Stimulated activated CD4-positive, alpha-beta T cell treated with anti-CD3 and anti-CD28 coated beads, Interleukin-1b, Interleukin-23, amount 100 ng/mL, for 24 hours (primary cell): Measurements from ENCODE around the gene BPTF.
A peak's percentile ranks its signal among the peaks of the same experiment; 100 is the strongest.
"Not testable (repeated sequence)": the region's sequence is repeated elsewhere in the genome, so short reads cannot be mapped to it uniquely, and the experiment has no call there.

Experiments
- DNase-seq, 4 experiments: peaks; one replicate each; pipeline ENCODE4 v3.0.0-alpha.2; 2020; ENCODE audit warnings: low read depth in 4 of 4, low spot score in 1 of 4

Gene BPTF

GRCh38 chr17:68006797-68007196 is 181.5 kb downstream of the BPTF start:
- DNase-seq: no peak

GRCh38 chr17:68011199-68011665 is 185.9 kb downstream of the BPTF start:
- DNase-seq: peak in 3 of 4 experiments; percentile 43 to 52 (median 44)

GRCh38 chr17:68013385-68013784 is 188.1 kb downstream of the BPTF start:
- no peak for DNase-seq

- no peak for DNase-seq
Observed at GRCh38 chr17:68015081-68015723, 189.9 kb downstream of the BPTF start.

GRCh38 chr17:68016838-68017237 is 191.5 kb downstream of the BPTF start:
- DNase-seq: no peak

GRCh38 chr17:68018493-68018892 is 193.2 kb downstream of the BPTF start:
- not testable (repeated sequence) for DNase-seq

- no peak for DNase-seq
Observed at GRCh38 chr17:68019336-68019674, 194.0 kb downstream of the BPTF start.

- peak; percentile 96 to 99 (median 98) for DNase-seq
Observed at GRCh38 chr17:68019675-68020408, 194.5 kb downstream of the BPTF start.

- DNase-seq: no peak
Observed at GRCh38 chr17:68020409-68020756, 195.1 kb downstream of the BPTF start.

- DNase-seq: not testable (repeated sequence)
Observed at GRCh38 chr17:68020791-68021190, 195.5 kb downstream of the BPTF start.

- DNase-seq: no peak
Observed at GRCh38 chr17:68021963-68022362, 196.7 kb downstream of the BPTF start.

- DNase-seq: not testable (repeated sequence)
Observed at GRCh38 chr17:68022547-68022946, 197.2 kb downstream of the BPTF start.

- no peak for DNase-seq
Observed at GRCh38 chr17:68029512-68030215, 204.4 kb downstream of the BPTF start.
